Mesenchymal stem cell (in vitro differentiated cells and primary cell): ENCODE results near the gene TEKT4.
"Not testable (repeated sequence)": the region's sequence is repeated elsewhere in the genome, so short reads cannot be mapped to it uniquely, and the experiment has no call there.

ENCODE experiments used
- DNase-seq: peaks from one replicate; pipeline ENCODE4 v3.0.0-alpha.2; 2013
- H2AFZ ChIP-seq: one replicate; pipeline ENCODE4 v1.6.1; 2013; ENCODE audit warnings: low read depth, mild to moderate bottlenecking, control low read depth, inconsistent platforms, low read length, moderate library complexity
- H2AK5ac ChIP-seq: 2 replicates; pipeline ENCODE4 v1.6.1; 2013; ENCODE audit warnings: low read length, moderate library complexity, mild to moderate bottlenecking, inconsistent platforms; ENCODE audit not compliant: severe bottlenecking
- H2BK120ac ChIP-seq: one replicate; pipeline ENCODE4 v1.6.1; 2013; ENCODE audit warnings: low read depth, mild to moderate bottlenecking, inconsistent platforms, low read length, moderate library complexity
- H2BK12ac ChIP-seq, 2 experiments: one replicate each; pipeline ENCODE4 v1.6.1; 2013; ENCODE audit warnings: inconsistent platforms in 2 of 2, low read length in 2 of 2, mild to moderate bottlenecking in 2 of 2, moderate library complexity in 2 of 2, control low read depth in 1 of 2
- H2BK15ac ChIP-seq: one replicate; pipeline ENCODE4 v1.6.1; 2013; ENCODE audit warnings: mild to moderate bottlenecking, low read depth, inconsistent platforms; ENCODE audit not compliant: poor library complexity, severe bottlenecking
- H2BK5ac ChIP-seq: 2 replicates; pipeline ENCODE4 v1.6.1; 2013; ENCODE audit warnings: low read depth, mild to moderate bottlenecking, low read length, control low read depth, inconsistent platforms; ENCODE audit not compliant: poor library complexity, severe bottlenecking
- H3K14ac ChIP-seq, 2 experiments: one replicate each; pipeline ENCODE4 v1.6.1; 2013; ENCODE audit warnings: inconsistent platforms in 2 of 2, low read length in 2 of 2, control low read depth in 1 of 2, mild to moderate bottlenecking in 1 of 2, moderate library complexity in 1 of 2
- H3K18ac ChIP-seq, 2 experiments: one replicate each; pipeline ENCODE4 v1.6.1; 2013; ENCODE audit warnings: inconsistent platforms in 2 of 2, low read length in 2 of 2, control low read depth in 1 of 2, low read depth in 1 of 2, mild to moderate bottlenecking in 1 of 2
- H3K23ac ChIP-seq, 2 experiments: one replicate each; pipeline ENCODE4 v1.6.1; 2013; ENCODE audit warnings: inconsistent platforms in 2 of 2, low read length in 2 of 2, mild to moderate bottlenecking in 2 of 2, moderate library complexity in 2 of 2, control low read depth in 1 of 2
- H3K27ac ChIP-seq: 2 replicates; pipeline ENCODE4 v1.5.1; 2013; ENCODE audit warnings: mild to moderate bottlenecking, moderate library complexity, low read length, control low read depth, inconsistent platforms; ENCODE audit not compliant: poor library complexity, severe bottlenecking
- H3K27me3 ChIP-seq, 2 experiments: 2 replicates each; pipeline versions ENCODE4 v1.6.1 to v1.7.0; 2013; ENCODE audit warnings: low read length in 2 of 2, mild to moderate bottlenecking in 2 of 2, moderate library complexity in 2 of 2, control low read depth in 1 of 2, inconsistent platforms in 1 of 2; ENCODE audit not compliant: control insufficient read depth in 1 of 2, insufficient read depth in 1 of 2
- H3K36me3 ChIP-seq, 2 experiments: 2 replicates each; pipeline versions ENCODE4 v1.6.1 to v1.7.0; 2013; ENCODE audit warnings: low read length in 2 of 2, control low read depth in 1 of 2, inconsistent platforms in 1 of 2, low read depth in 1 of 2, mild to moderate bottlenecking in 1 of 2; ENCODE audit not compliant: insufficient read depth in 2 of 2, control insufficient read depth in 1 of 2
- H3K4ac ChIP-seq, 2 experiments: one replicate each; pipeline ENCODE4 v1.6.1; 2013; ENCODE audit warnings: inconsistent platforms in 2 of 2, low read length in 2 of 2, mild to moderate bottlenecking in 2 of 2, moderate library complexity in 2 of 2, control low read depth in 1 of 2, low read depth in 1 of 2
- H3K4me1 ChIP-seq: 2 replicates; pipeline ENCODE4 v1.6.1; 2013; ENCODE audit warnings: low read depth, low read length, control low read depth; ENCODE audit not compliant: control insufficient read depth, insufficient read depth
- H3K4me2 ChIP-seq: 2 replicates; pipeline ENCODE4 v1.6.1; 2013; ENCODE audit warnings: low read length, mild to moderate bottlenecking, inconsistent platforms; ENCODE audit not compliant: poor library complexity, severe bottlenecking
- H3K4me3 ChIP-seq, 2 experiments: 2 replicates each; pipeline versions ENCODE4 v1.5.1 to v1.7.0; 2013; ENCODE audit warnings: low read length in 2 of 2, mild to moderate bottlenecking in 2 of 2, control low read depth in 1 of 2, low read depth in 1 of 2; ENCODE audit not compliant: insufficient read depth in 1 of 2
- H3K79me1 ChIP-seq: replicated peaks from 2 replicates; pipeline ENCODE4 v1.6.1; 2013; ENCODE audit warnings: mild to moderate bottlenecking, control low read depth, low read length, inconsistent platforms; ENCODE audit not compliant: poor library complexity, severe bottlenecking
- H3K9ac ChIP-seq: 2 replicates; pipeline ENCODE4 v1.7.0; 2013; ENCODE audit warnings: mild to moderate bottlenecking, low read length, moderate library complexity
- H3K9me3 ChIP-seq: 2 replicates; pipeline ENCODE4 v1.7.0; 2013; ENCODE audit warnings: mild to moderate bottlenecking, low read length; ENCODE audit not compliant: control insufficient read depth
- H4K8ac ChIP-seq: one replicate; pipeline ENCODE4 v1.6.1; 2013; ENCODE audit warnings: inconsistent platforms, mild to moderate bottlenecking, low read length, moderate library complexity
- H4K91ac ChIP-seq: one replicate; pipeline ENCODE4 v1.6.1; 2013; ENCODE audit warnings: mild to moderate bottlenecking, low read length, inconsistent platforms
- WGBS: methylation state at CpG from one replicate; pipeline ENCODE4 v1.1.7; 2013; ENCODE audit warnings: mixed read lengths; 5-methylcytosine and 5-hydroxymethylcytosine counted together

TEKT4 gene

DNA sequence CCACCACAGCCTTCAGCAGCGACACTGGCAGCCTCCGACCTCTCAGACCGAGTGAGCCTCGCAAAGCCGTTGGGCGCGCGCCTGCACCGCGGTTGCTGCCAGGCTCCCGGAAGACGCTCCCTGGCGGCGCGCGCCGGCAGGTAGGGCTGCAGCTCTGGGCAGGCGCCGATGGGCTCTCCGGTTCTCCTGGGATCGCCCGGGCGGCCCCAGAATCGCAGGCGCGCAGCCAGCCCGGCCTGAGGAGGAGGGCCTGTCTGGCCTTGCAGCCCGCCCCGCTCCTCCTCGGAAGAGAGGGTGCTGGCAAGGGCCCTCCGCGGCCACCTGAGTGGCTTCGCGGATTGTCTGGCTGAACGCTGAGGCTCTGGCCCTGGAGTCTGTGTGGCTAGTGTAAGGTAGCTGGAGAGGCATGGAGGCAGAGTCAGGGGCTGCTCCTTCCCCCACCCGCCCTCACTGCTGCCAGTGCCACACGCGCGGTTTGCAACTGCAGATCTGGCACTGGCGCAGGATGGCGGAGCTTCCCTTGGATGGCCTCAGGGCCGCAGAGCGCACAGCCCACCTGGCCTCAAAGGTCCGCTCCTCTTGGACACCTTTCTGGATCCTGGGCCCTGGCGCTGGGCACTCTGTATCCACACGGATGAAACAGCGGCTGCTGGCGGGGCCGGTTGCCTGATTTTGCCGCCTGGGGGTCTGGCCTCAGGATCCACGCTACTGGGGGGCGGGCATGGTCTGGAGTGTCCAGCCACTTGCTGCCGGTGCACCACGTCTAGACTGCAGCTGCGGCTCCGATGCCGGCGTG lies 13.7 kb upstream of the TEKT4 start:
- H3K4me1 ChIP-seq, H3K14ac ChIP-seq, H3K4me3 ChIP-seq, H3K18ac ChIP-seq, H3K27ac ChIP-seq, H2BK12ac ChIP-seq, H2BK120ac ChIP-seq, H3K36me3 ChIP-seq, H2AK5ac ChIP-seq, H2BK15ac ChIP-seq, H2AFZ ChIP-seq, H3K79me1 ChIP-seq, H2BK5ac ChIP-seq, H3K9me3 ChIP-seq, H4K91ac ChIP-seq, H4K8ac ChIP-seq, H3K4me2 ChIP-seq, H3K9ac ChIP-seq, DNase-seq, H3K4ac ChIP-seq, H3K23ac ChIP-seq: not testable (repeated sequence)
- WGBS: 95% methylated on average over 52 of the region's 58 CpGs
- H3K27me3 ChIP-seq: peaks cover 0 to 26% of the 10 kb centered on the region in 2 experiments

DNA sequence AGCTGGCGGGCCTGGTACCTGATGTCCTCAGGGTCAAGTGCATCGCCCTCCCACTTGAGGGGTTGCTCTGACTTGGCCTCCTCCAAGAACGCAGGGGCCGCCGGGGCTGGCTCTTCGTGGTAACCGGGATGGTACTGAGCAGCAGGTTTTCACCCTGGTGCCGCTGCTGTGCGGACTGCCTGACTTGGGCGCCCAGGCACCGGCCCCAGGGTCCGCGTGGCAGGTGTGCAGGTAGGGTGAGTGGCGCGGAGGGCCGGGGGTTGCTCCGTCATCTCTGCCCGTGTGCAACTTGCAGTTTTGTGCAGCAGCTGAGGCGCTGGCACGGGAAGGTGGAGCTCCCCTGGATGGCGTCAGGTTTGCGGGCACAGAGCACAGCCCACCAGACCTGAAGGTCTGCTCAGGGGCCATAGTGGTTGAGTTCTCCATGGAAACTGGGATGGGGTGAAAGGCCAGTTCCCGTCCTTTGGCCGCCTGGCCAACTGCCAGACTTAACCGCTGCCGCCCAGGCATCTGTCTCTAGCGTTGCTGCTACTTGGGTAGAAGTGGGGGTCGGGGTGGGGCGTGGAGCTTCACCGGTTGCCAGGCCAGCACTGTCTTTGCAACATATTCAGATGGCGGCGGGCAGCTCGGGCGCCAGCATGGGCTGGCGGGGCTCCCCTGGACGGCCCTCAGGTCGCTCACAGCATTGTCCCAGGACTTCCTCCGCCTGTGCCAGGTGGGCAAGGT lies 12.9 kb upstream of the TEKT4 start:
- H3K79me1 ChIP-seq, H3K4me1 ChIP-seq, H3K23ac ChIP-seq, H2BK12ac ChIP-seq, H3K9ac ChIP-seq, H2BK120ac ChIP-seq, H4K91ac ChIP-seq, H4K8ac ChIP-seq, DNase-seq, H2BK5ac ChIP-seq, H3K4ac ChIP-seq, H3K14ac ChIP-seq, H2AK5ac ChIP-seq, H3K18ac ChIP-seq, H3K27ac ChIP-seq, H2BK15ac ChIP-seq, H3K36me3 ChIP-seq, H3K9me3 ChIP-seq, H3K4me3 ChIP-seq, H2AFZ ChIP-seq, H3K4me2 ChIP-seq: not testable (repeated sequence)
- WGBS: 87% methylated on average over 29 of the region's 38 CpGs
- peaks cover 0 to 30% of the 10 kb centered on the region in 2 experiments for H3K27me3 ChIP-seq

DNA sequence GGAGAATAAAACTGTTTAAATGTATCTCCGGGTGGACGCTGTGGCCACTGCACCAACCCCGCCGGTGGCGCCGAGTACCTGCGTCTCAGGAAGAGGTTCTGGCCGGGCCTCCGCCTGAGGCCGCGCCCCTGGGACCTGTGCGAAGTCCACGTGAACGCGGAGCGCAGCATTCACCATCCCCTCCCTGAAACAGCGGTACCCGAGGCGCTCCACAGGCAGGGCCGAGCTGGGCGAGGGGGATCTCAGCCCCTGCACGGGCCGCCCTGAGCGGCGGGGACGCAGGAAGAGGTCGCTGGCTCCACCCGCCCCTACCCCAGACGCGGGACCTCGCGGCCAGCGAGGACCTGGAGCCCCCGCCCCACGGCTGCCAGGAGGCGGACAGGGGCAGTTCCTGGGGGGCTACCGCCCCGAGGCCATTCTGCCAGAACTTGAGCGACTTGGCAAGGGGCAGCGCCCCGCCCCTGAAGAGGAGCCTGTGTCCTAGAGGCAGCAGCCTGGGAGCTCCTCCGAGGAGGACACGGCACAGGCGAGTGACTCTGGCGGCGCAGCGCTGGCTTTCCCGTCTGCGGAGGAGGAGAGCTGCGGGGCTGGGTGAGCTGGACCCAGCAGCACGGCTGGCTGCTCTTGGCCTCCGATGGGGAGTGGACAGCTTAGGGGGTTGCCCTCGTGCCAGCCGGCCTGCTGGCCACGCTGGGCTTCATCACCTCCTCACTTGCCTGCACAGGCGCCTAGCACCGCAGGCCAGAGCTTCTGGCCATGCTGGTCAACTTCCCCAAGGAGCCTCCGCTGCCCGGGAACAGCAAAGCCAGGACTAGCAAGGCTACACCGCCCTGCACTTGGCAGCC lies 9.7 kb upstream of the TEKT4 start:
- H3K14ac ChIP-seq: no peak overlapping the region

DNA sequence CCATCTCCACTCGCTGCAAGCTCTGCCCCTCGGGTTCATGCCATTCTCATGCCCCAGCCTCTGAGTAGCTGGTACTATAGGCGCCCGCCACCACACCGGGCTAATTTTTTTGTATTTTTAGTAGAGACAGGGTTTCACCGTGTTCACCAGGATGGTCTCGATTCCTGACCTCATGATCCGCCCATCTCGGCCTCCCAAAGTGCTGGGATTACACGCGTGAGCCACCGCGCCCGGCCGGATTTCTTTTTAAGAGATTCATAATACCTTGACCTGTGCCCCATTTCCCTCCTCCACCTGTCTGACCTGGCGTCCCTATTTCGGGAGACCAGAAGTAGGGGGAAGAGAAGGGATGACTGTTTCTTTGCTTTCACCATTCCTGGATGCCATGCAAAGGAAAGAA lies 8.3 kb upstream of the TEKT4 start:
- H3K23ac ChIP-seq, H2BK120ac ChIP-seq, H3K9ac ChIP-seq, H3K4me3 ChIP-seq, H2BK5ac ChIP-seq, H3K4me1 ChIP-seq, H3K36me3 ChIP-seq, H2BK12ac ChIP-seq, H3K18ac ChIP-seq, H3K27ac ChIP-seq, H3K14ac ChIP-seq, DNase-seq, H2BK15ac ChIP-seq, H3K4ac ChIP-seq, H4K91ac ChIP-seq, H2AFZ ChIP-seq, H4K8ac ChIP-seq, H3K9me3 ChIP-seq, H3K4me2 ChIP-seq, H2AK5ac ChIP-seq, H3K79me1 ChIP-seq: not testable (repeated sequence)
- WGBS: 91% methylated on average over 12 of the region's 17 CpGs
- H3K27me3 ChIP-seq: peaks cover 0 to 50% of the 10 kb centered on the region in 2 experiments

More for the DNA sequence above, 9.7 kb upstream of the TEKT4 start:
- H3K27ac ChIP-seq: no peak overlapping the region
- no peak overlapping the region for H2BK5ac ChIP-seq
- H3K36me3 ChIP-seq: no peaks in the 10 kb centered on the region
- H3K79me1 ChIP-seq: no peaks in the 10 kb centered on the region
- H3K18ac ChIP-seq: no peak overlapping the region
- H3K4me3 ChIP-seq: no peak overlapping the region
- DNase-seq: no peak
- H3K27me3 ChIP-seq: peaks cover 0 to 47% of the 10 kb centered on the region in 2 experiments
- H3K9ac ChIP-seq: no peak overlapping the region
- no peak overlapping the region for H3K4ac ChIP-seq
- H2BK12ac ChIP-seq: no peak overlapping the region
- no peak overlapping the region for H2AFZ ChIP-seq
- H2BK15ac ChIP-seq: no peak overlapping the region
- WGBS: 90% methylated on average over 56 of the region's 60 CpGs
- no peak overlapping the region for H3K23ac ChIP-seq
- H2AK5ac ChIP-seq: no peak overlapping the region
- no peak overlapping the region for H4K91ac ChIP-seq
- H3K4me2 ChIP-seq: no peak overlapping the region
- H2BK120ac ChIP-seq: no peak overlapping the region
- no peaks in the 10 kb centered on the region for H3K9me3 ChIP-seq
- no peak overlapping the region for H4K8ac ChIP-seq
- H3K4me1 ChIP-seq: peaks cover 2% of the 10 kb centered on the region
